Measurements from ENCODE around the gene RHOA. TPM values are rescaled to one million over a fixed set of nuclear protein-coding genes. Genes with fewer than 3 reads are reported as not detected.

Gene RHOA
- total RNA-seq, 1 donor from 2014 or later, result 501 TPM

DNA sequence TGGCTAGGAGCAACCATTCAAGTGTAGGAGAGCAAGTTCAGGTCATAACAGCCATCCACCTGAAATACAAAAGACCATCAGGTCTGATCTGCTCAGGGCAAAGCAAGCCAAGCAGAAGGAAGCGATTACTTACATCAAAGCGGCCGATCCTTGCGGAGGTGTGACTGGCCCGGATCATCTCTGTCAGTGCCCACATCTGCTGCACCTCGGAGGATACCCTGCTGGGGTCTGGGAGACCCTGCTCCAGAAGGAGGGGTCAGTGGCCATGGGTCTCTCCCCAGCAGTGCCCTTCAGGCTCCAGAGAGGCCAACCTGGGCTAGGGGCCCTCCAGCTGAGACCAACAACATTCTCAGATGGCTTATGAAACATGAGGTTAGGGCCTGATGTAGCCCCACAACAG lies 13.0 kb upstream of the RHOA start:
- Histone ChIP-seq H3K27me3 (ENCODE audit: control insufficient read depth, insufficient read depth, low read length) (no peaks in the 10 kb centered on the region), H3K36me3 (ENCODE audit: control insufficient read depth, insufficient read depth, low read length) (no peaks in the 10 kb centered on the region), H3K4me3 (ENCODE audit: low read depth, low read length) (no peak overlapping the region)
- TF ChIP-seq CTCF (IDR thresholded peaks at IDR 0.05; ENCODE audit: insufficient read depth, low read length, poor library complexity, severe bottlenecking), result no peak
- DNase-seq (ENCODE audit: low read depth), result no peak

- Histone ChIP-seq H3K4me3 (ENCODE audit: low read depth, low read length) (peak within 1 kb of the TSS; percentile 1), H3K27me3 (ENCODE audit: control insufficient read depth, insufficient read depth, low read length) (no peaks in the 10 kb centered on the region), H3K36me3 (ENCODE audit: control insufficient read depth, insufficient read depth, low read length) (no peaks in the 10 kb centered on the region)
- TF ChIP-seq CTCF (IDR thresholded peaks at IDR 0.05; ENCODE audit: insufficient read depth, low read length, poor library complexity, severe bottlenecking), result no peak
- DNase-seq (ENCODE audit: low read depth), result no peak
Measured at GRCh38 chr3:49422379-49423248, 10.8 kb upstream of the RHOA start, which contains the start of gene AMT. AMT (minus strand) TSS chr3:49422473; CDS start chr3:49422450, 23 bp downstream.

DNA sequence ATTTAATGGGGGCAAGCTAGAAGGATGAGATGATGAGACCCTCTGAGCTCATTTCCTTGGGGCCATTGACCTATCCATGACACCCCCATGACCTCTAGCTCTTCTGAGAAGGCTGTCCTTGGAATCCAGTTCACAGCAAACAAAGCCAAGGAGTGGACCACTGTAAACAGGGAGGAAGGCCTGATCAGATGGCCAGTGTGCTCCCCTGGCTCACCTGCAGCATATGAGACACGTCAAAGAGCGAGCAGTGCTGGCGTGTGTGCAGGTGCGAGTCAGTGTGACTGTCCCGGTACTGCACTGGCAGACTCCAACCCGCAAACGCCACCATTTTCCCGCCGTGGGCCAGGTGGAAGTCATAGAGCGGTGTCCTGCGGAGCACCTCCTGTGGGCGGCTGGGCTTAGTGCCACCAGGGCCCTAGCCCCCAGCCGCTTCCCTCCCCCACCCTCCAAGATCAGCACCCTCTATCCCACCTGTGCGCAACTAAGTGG lies 10.2 kb upstream of the RHOA start:
- peak overlapping the region; percentile 1 for H3K4me3 ChIP-seq (ENCODE audit: low read depth, low read length)

DNA sequence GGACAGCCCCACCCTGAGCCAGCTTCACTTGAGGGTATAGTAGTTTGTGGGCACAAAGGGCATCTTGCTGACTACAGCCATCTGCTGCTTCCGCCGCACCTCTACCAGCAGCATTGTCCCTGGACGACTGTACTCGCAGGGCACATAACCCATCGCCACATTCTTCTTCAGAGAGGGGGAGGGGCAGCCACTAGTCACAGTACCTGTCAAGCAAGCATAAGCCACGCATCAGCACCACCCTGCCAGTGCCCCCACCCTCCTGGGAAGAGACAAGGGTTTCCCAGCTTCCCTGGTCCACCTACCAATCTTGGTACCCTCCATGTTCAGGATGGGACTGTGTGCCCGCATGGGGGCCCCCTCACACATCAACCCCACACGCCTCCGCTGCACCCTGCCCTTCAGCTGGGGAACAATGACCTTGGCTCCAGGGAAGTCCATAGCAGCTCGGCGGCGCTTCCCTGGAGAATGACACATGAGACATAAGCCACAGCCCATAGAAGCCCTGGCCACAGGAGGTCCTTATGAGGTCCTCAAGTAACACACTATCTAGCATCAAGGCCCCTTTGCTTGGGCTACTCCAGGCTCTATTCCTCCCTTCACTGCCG lies 5.8 kb upstream of the RHOA start:
- Histone ChIP-seq H3K4me3 (ENCODE audit: low read depth, low read length) (no peak overlapping the region), H3K36me3 (ENCODE audit: control insufficient read depth, insufficient read depth, low read length) (peaks cover 2% of the 10 kb centered on the region), H3K27me3 (ENCODE audit: control insufficient read depth, insufficient read depth, low read length) (no peaks in the 10 kb centered on the region)
- TF ChIP-seq CTCF (IDR thresholded peaks at IDR 0.05; ENCODE audit: insufficient read depth, low read length, poor library complexity, severe bottlenecking), result no peak
- DNase-seq (ENCODE audit: low read depth), result no peak

More for the DNA sequence above, 10.2 kb upstream of the RHOA start:
- TF ChIP-seq CTCF (IDR thresholded peaks at IDR 0.05; ENCODE audit: insufficient read depth, low read length, poor library complexity, severe bottlenecking), result no peak
- DNase-seq (ENCODE audit: low read depth), result no peak
- no peaks in the 10 kb centered on the region for H3K36me3 ChIP-seq (ENCODE audit: control insufficient read depth, insufficient read depth, low read length)
- H3K27me3 ChIP-seq (ENCODE audit: control insufficient read depth, insufficient read depth, low read length), result no peaks in the 10 kb centered on the region

DNA sequence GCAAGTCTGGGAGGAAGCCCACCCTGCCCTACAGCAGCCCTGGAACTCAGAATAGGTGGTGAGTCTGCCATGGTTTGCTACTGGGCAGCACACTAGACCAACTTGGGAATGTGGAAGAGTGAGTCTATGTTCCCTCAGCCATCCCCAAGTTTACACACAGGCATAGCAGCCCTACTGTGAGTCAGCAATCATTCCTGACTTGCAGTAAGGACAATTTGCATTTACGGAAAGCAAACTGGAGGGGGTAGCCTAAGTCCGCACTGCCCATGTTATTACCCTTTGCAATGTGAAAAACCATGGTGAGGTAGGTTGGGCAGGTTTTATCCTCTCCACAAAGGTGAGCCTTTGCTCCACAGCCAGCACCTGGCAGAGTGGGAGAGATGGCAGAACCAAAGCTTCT lies 5.1 kb upstream of the RHOA start:
- DNase-seq (ENCODE audit: low read depth), result no peak
- peaks cover 2% of the 10 kb centered on the region for H3K36me3 ChIP-seq (ENCODE audit: control insufficient read depth, insufficient read depth, low read length)

More for the DNA sequence above, 5.1 kb upstream of the RHOA start:
- H3K4me3 ChIP-seq (ENCODE audit: low read depth, low read length), result no peak overlapping the region
- no peak for TF ChIP-seq CTCF (IDR thresholded peaks at IDR 0.05; ENCODE audit: insufficient read depth, low read length, poor library complexity, severe bottlenecking)
- no peaks in the 10 kb centered on the region for H3K27me3 ChIP-seq (ENCODE audit: control insufficient read depth, insufficient read depth, low read length)

All from kidney epithelial cell (primary cell).